GM23338 (cell line): Measurements from ENCODE around the gene GALNT6. TPM values are rescaled to one million over a fixed set of nuclear protein-coding genes. Genes with fewer than 3 reads are reported as not detected.

ENCODE experiments used
- ATAC-seq: fragments of 200-7000 bp; cut with Tn5 transposase; 3 replicates; pipeline ENCODE4 v1.9.1; 2020
- DNase-seq: peaks from one replicate; pipeline ENCODE4 v3.0.0-alpha.2; 2015; ENCODE audit warnings: low spot score
- H2AFZ ChIP-seq: fragments of 200-600 bp; sonication (generic); 2 replicates; pipeline ENCODE4 v1.8.0; 2016; ENCODE audit warnings: antibody characterized with exemption, mild to moderate bottlenecking, moderate library complexity
- H3F3A ChIP-seq: fragments of 200-600 bp; sonication (generic); replicated peaks from 2 replicates; pipeline ENCODE4 v1.8.0; 2017; ENCODE audit warnings: antibody characterized with exemption, mixed run types, low read depth
- H3K27ac ChIP-seq: fragments of 200-600 bp; sonication (generic); 2 replicates; pipeline ENCODE4 v1.6.1; 2016; ENCODE audit warnings: low read depth
- H3K27me3 ChIP-seq: fragments of 200-600 bp; sonication (generic); 2 replicates; pipeline ENCODE4 v1.8.0; 2016; ENCODE audit warnings: mild to moderate bottlenecking, mixed run types, moderate library complexity; ENCODE audit not compliant: insufficient read depth
- H3K36me3 ChIP-seq: fragments of 200-600 bp; sonication (generic); 2 replicates; pipeline ENCODE4 v1.8.0; 2016; ENCODE audit warnings: mild to moderate bottlenecking; ENCODE audit not compliant: insufficient read depth
- H3K4me1 ChIP-seq: fragments of 200-600 bp; sonication (generic); 2 replicates; pipeline ENCODE4 v1.8.0; 2016; ENCODE audit warnings: mild to moderate bottlenecking, moderate library complexity; ENCODE audit not compliant: insufficient read depth
- H3K4me2 ChIP-seq: fragments of 200-600 bp; sonication (generic); 2 replicates; pipeline ENCODE4 v1.7.1; 2017; ENCODE audit warnings: mixed run types
- H3K4me3 ChIP-seq: fragments of 200-600 bp; sonication (generic); 2 replicates; pipeline ENCODE4 v1.6.1; 2016; ENCODE audit warnings: mixed run types
- H3K79me2 ChIP-seq: fragments of 200-600 bp; sonication (generic); replicated peaks from 2 replicates; pipeline ENCODE4 v1.8.0; 2017; ENCODE audit warnings: mild to moderate bottlenecking; ENCODE audit not compliant: insufficient read depth
- H3K9me2 ChIP-seq: fragments of 200-600 bp; sonication (generic); 2 replicates; pipeline ENCODE4 v1.8.0; 2017; ENCODE audit not compliant: insufficient read depth
- H4K20me1 ChIP-seq: fragments of 200-600 bp; sonication (generic); replicated peaks from 2 replicates; pipeline ENCODE4 v1.8.0; 2017; ENCODE audit warnings: mild to moderate bottlenecking; ENCODE audit not compliant: insufficient read depth
- H3K27ac Mint-ChIP-seq: 2 replicates; pipeline ENCODE4 v1.8.0; 2020; ENCODE audit warnings: inconsistent platforms, mild to moderate bottlenecking, moderate library complexity, mixed read lengths
- H3K27me3 Mint-ChIP-seq: 3 replicates; pipeline ENCODE4 v1.8.0; 2022; ENCODE audit warnings: low read depth, mild to moderate bottlenecking, moderate library complexity, mixed read lengths, inconsistent platforms; ENCODE audit not compliant: insufficient read depth, poor library complexity
- H3K36me3 Mint-ChIP-seq: 3 replicates; pipeline ENCODE4 v1.8.0; 2021; ENCODE audit warnings: low read depth, mild to moderate bottlenecking, inconsistent platforms, moderate library complexity, mixed read lengths
- H3K4me1 Mint-ChIP-seq: 3 replicates; pipeline ENCODE4 v1.8.0; 2020; ENCODE audit warnings: mild to moderate bottlenecking, inconsistent platforms, mixed read lengths
- H3K4me3 Mint-ChIP-seq: 3 replicates; pipeline ENCODE4 v1.8.0; 2021; ENCODE audit warnings: moderate library complexity, mild to moderate bottlenecking, inconsistent platforms, mixed read lengths
- H3K9me3 Mint-ChIP-seq: 3 replicates; pipeline ENCODE4 v1.8.0; 2020; ENCODE audit warnings: moderate library complexity, mild to moderate bottlenecking, inconsistent platforms, mixed read lengths
- CREB1 ChIP-seq: fragments of 250-450 bp; sonication (Bioruptor Pico); IDR thresholded peaks from 2 replicates; pipeline ENCODE4 v1.5.0; 2020; ENCODE audit warnings: low read depth, mild to moderate bottlenecking, moderate library complexity
- CTCF ChIP-seq, 2 experiments: fragments of 200-600 bp in 1 of 2; sonication (generic) in 1 of 2; conservative IDR thresholded peaks; 2 replicates each; pipeline versions ENCODE4 v1.5.1 to v1.6.1; 2016 to 2017; ENCODE audit warnings: antibody characterized with exemption in 2 of 2, low read depth in 2 of 2, mild to moderate bottlenecking in 2 of 2, moderate library complexity in 1 of 2
- ETS1 ChIP-seq: IDR thresholded peaks from 2 replicates; pipeline ENCODE4 v1.6.1; 2016; ENCODE audit warnings: antibody characterized with exemption
- EZH2 ChIP-seq: fragments of 200-600 bp; sonication (generic); IDR thresholded peaks from one replicate; pipeline ENCODE4 v1.8.0; 2017; ENCODE audit warnings: antibody characterized with exemption, mild to moderate bottlenecking, low read depth; ENCODE audit not compliant: unreplicated experiment
- EZH2phosphoT487 ChIP-seq: fragments of 200-600 bp; sonication (generic); IDR thresholded peaks from one replicate; pipeline ENCODE4 v1.8.1; 2018; ENCODE audit warnings: antibody characterized with exemption; ENCODE audit not compliant: unreplicated experiment
- JUNB ChIP-seq: IDR thresholded peaks from one replicate; pipeline ENCODE4 v1.6.1; 2016; ENCODE audit warnings: antibody characterized with exemption; ENCODE audit not compliant: unreplicated experiment
- NANOG ChIP-seq: IDR thresholded peaks from 2 replicates; pipeline ENCODE4 v1.6.1; 2016; ENCODE audit warnings: antibody characterized with exemption, borderline replicate concordance
- POLR2AphosphoS5 ChIP-seq: IDR thresholded peaks from 2 replicates; pipeline ENCODE4 v1.6.1; 2016; ENCODE audit warnings: antibody characterized with exemption, low read depth
- REST ChIP-seq: IDR thresholded peaks from one replicate; pipeline ENCODE4 v1.6.1; 2018; ENCODE audit warnings: antibody characterized with exemption; ENCODE audit not compliant: unreplicated experiment
- STAT1 ChIP-seq: IDR thresholded peaks from one replicate; pipeline ENCODE4 v1.6.1; 2016; ENCODE audit warnings: antibody characterized with exemption; ENCODE audit not compliant: unreplicated experiment
- ZNF114 ChIP-seq: fragments of 250-450 bp; sonication (Bioruptor Pico); IDR thresholded peaks from 2 replicates; pipeline ENCODE4 v1.5.0; 2020; ENCODE audit warnings: mild to moderate bottlenecking, moderate library complexity
- ZNF331 ChIP-seq: fragments of 250-450 bp; sonication (Bioruptor Pico); IDR thresholded peaks from 2 replicates; pipeline ENCODE4 v1.5.0; 2020; ENCODE audit warnings: low read depth, mild to moderate bottlenecking, moderate library complexity
- ZNF462 ChIP-seq: fragments of 250-450 bp; sonication (Bioruptor Pico); IDR thresholded peaks from 2 replicates; pipeline ENCODE4 v1.5.0; 2020; ENCODE audit warnings: mild to moderate bottlenecking, moderate library complexity
- polyA plus RNA-seq: library from polyadenylated mRNA; unstranded; fragments of >200 nt; fragmentation: Nextera tagmentation; extraction: Ambion mirVana; gene quantifications from 2 replicates; pipeline ENCODE4 v1.2.1, GENCODE V29; 2016
- total RNA-seq: library from RNA; depleted of rRNA; stranded (reverse); fragments of >200 nt; shearing (Covaris generic); gene quantifications from 2 replicates; pipeline ENCODE4 v1.2.3, GENCODE V29; 2014

The GALNT6 gene
- total and polyA plus RNA-seq, 2 experiments from 2014 or later: 8.1 to 18.6 TPM

GRCh38 chr12:51349026-51349425, 42.2 kb downstream of the GALNT6 start:
- no peak for DNase-seq
- H3K4me1 Mint-ChIP-seq: peaks cover 16% of the 10 kb centered on the region

More at GRCh38 chr12:51349026-51349425, 42.2 kb downstream of the GALNT6 start:
- no peaks in the 10 kb centered on the region; the same call in 1 of the 2 replicates for H3K9me2 ChIP-seq
- no peaks in the 10 kb centered on the region for H3K79me2 ChIP-seq
- Mint-ChIP-seq H3K9me3 (no peaks in the 10 kb centered on the region), H3K36me3 (0 out of 3 replicates have a peak, but pooled peaks cover under 1% of the 10 kb centered on the region), H3K27me3 (peaks cover 3% of the 10 kb centered on the region), H3K4me3 (no peak overlapping the region), H3K27ac (no peak overlapping the region)
- H3K4me1 ChIP-seq: no peaks in the 10 kb centered on the region
- TF ChIP-seq EZH2phosphoT487: no peak
- TF ChIP-seq CREB1 (CRISPR knock-in tag): no peak
- TF ChIP-seq CTCF (conservative IDR thresholded peaks at IDR 0.05; ENCODE audit: low read depth in 2 of 2): no peak
- TF ChIP-seq REST: no peak
- no peak for TF ChIP-seq ZNF114 (CRISPR knock-in tag)
- TF ChIP-seq ZNF331 (CRISPR knock-in tag): no peak
- TF ChIP-seq NANOG: no peak
- no peak for TF ChIP-seq JUNB
- TF ChIP-seq EZH2: no peak
- no peak for TF ChIP-seq STAT1
- TF ChIP-seq ETS1: no peak
- TF ChIP-seq POLR2AphosphoS5: no peak
- TF ChIP-seq ZNF462 (CRISPR knock-in tag): no peak
- no peak overlapping the region for H3K4me2 ChIP-seq
- no peaks in the 10 kb centered on the region for H3F3A ChIP-seq
- H3K36me3 ChIP-seq: no peaks in the 10 kb centered on the region
- no peak for ATAC-seq
- H3K4me3 ChIP-seq: no peak overlapping the region
- H4K20me1 ChIP-seq: no peaks in the 10 kb centered on the region
- no peaks in the 10 kb centered on the region for H3K27me3 ChIP-seq
- H2AFZ ChIP-seq: no peak overlapping the region
- H3K27ac ChIP-seq: no peak overlapping the region
